PC-9 (cell line): Measurements from ENCODE around the gene TMEM208. TPM values are rescaled to one million over a fixed set of nuclear protein-coding genes. Genes with fewer than 3 reads are reported as not detected.

ENCODE experiments used
- BruUV-seq: library from RNA; stranded (reverse); fragments of 400-500 nt; replicated peaks from 2 replicates; lab custom pipeline; 2021; lab: Mats Ljungman, UMichigan
- CTCF ChIA-PET: fragments of 300-600 bp; sonication (Branson Sonifier 250); formaldehyde crosslinking; loops from one replicate; lab custom pipeline; 2022; ENCODE audit warnings: antibody characterized with exemption; lab: Charles Lee
- POLR2A ChIA-PET: fragments of 300-600 bp; sonication (Branson Sonifier 250); formaldehyde crosslinking; loops from one replicate; lab custom pipeline; 2022; ENCODE audit warnings: antibody characterized with exemption; ENCODE audit not compliant: unreplicated experiment; lab: Charles Lee
- DNase-seq, 2 experiments: peaks; one replicate each; pipeline versions ENCODE4 v3.0.0 to v3.0.0-alpha.2; 2015 to 2022; ENCODE audit warnings: mixed read lengths in 1 of 2
- H2AFZ ChIP-seq: fragments of 200-600 bp; sonication (generic); 2 replicates; pipeline ENCODE4 v1.8.1; 2017; ENCODE audit warnings: antibody characterized with exemption
- H3F3A ChIP-seq: fragments of 200-600 bp; sonication (generic); 2 replicates; pipeline ENCODE4 v1.8.1; 2017; ENCODE audit warnings: antibody characterized with exemption, mild to moderate bottlenecking, low read depth; ENCODE audit not compliant: insufficient read depth
- H3K27ac ChIP-seq: fragments of 200-600 bp; sonication (generic); 2 replicates; pipeline ENCODE4 v1.6.1; 2016; ENCODE audit warnings: mixed run types
- H3K27me3 ChIP-seq: fragments of 200-600 bp; sonication (generic); 2 replicates; pipeline ENCODE4 v1.6.1; 2016; ENCODE audit warnings: low read depth, mixed run types; ENCODE audit not compliant: insufficient read depth
- H3K36me3 ChIP-seq: fragments of 200-600 bp; sonication (generic); 2 replicates; pipeline ENCODE4 v1.6.1; 2016; ENCODE audit warnings: low read depth, mixed run types
- H3K4me1 ChIP-seq: fragments of 200-600 bp; sonication (generic); replicated peaks from 2 replicates; pipeline ENCODE4 v1.6.1; 2016; ENCODE audit warnings: mixed run types; ENCODE audit not compliant: insufficient read depth
- H3K4me2 ChIP-seq: fragments of 200-600 bp; sonication (generic); 2 replicates; pipeline ENCODE4 v1.6.1; 2017; ENCODE audit warnings: mixed run types
- H3K4me3 ChIP-seq: fragments of 200-600 bp; sonication (generic); 2 replicates; pipeline ENCODE4 v1.6.1; 2016; ENCODE audit warnings: mixed run types
- H3K79me2 ChIP-seq: fragments of 200-600 bp; sonication (generic); 2 replicates; pipeline ENCODE4 v1.6.1; 2017; ENCODE audit warnings: low read depth, mixed run types
- H3K9me2 ChIP-seq: fragments of 200-600 bp; sonication (generic); 2 replicates; pipeline ENCODE4 v1.8.1; 2017; ENCODE audit warnings: mild to moderate bottlenecking; ENCODE audit not compliant: insufficient read depth
- H3K9me3 ChIP-seq: fragments of 200-600 bp; sonication (generic); 2 replicates; pipeline ENCODE4 v1.8.1; 2016; ENCODE audit warnings: low read depth; ENCODE audit not compliant: insufficient read depth
- H4K20me1 ChIP-seq: fragments of 200-600 bp; sonication (generic); 2 replicates; pipeline ENCODE4 v1.8.1; 2017; ENCODE audit not compliant: insufficient read depth
- EZH2 ChIP-seq: fragments of 200-600 bp; sonication (generic); IDR thresholded peaks from 2 replicates; pipeline ENCODE4 v1.8.0; 2017; ENCODE audit warnings: antibody characterized with exemption, low read depth
- intact Hi-C: fragments of 100-400 bp; cut with micrococcal nuclease; formaldehyde crosslinking; loops from one replicate; pipeline ENCODE4 v1.10.0; 2022; ENCODE audit not compliant: unreplicated experiment
- total RNA-seq: library from RNA; stranded (reverse); gene quantifications from 2 replicates; pipeline ENCODE4 v1.2.3, GENCODE V29; 2021
- TF ChIP-seq, protein P1 (sequence below): fragments of 200-600 bp; sonication (generic); conservative IDR thresholded peaks from 2 replicates; pipeline ENCODE4 v1.6.1; 2017; ENCODE audit warnings: mixed run types, antibody characterized with exemption, mild to moderate bottlenecking, moderate library complexity

The TMEM208 gene
- total RNA-seq, 1 experiment from 2014 or later: 39.5 TPM

DNA sequence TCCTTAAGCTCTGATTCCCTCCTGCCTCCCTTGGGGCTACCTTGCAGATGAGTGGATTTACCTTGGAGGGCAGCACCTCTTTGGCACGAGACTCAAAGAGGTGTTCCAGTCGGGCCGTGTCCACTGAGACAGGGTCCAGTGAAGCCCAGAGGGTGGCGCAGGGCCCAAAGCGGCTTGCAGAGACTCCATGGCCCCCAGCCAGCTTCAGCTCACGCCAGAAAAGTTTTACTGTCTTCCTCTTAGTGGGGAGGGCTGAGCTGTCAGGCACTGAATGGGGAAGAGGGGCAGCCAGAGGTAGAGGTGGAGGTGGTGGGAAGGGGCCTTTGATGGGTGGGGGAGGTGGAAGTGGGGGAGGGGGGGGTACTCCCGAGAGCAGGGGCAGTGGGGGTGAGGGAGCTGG lies 6.7 kb downstream of the TMEM208 start:
- DNase-seq: no peak
- TF ChIP-seq EZH2: no peak
- TF ChIP-seq, protein P1, sequence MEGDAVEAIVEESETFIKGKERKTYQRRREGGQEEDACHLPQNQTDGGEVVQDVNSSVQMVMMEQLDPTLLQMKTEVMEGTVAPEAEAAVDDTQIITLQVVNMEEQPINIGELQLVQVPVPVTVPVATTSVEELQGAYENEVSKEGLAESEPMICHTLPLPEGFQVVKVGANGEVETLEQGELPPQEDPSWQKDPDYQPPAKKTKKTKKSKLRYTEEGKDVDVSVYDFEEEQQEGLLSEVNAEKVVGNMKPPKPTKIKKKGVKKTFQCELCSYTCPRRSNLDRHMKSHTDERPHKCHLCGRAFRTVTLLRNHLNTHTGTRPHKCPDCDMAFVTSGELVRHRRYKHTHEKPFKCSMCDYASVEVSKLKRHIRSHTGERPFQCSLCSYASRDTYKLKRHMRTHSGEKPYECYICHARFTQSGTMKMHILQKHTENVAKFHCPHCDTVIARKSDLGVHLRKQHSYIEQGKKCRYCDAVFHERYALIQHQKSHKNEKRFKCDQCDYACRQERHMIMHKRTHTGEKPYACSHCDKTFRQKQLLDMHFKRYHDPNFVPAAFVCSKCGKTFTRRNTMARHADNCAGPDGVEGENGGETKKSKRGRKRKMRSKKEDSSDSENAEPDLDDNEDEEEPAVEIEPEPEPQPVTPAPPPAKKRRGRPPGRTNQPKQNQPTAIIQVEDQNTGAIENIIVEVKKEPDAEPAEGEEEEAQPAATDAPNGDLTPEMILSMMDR: no peak
- Histone ChIP-seq H3K9me3 (no peaks in the 10 kb centered on the region), H3K27me3 (no peaks in the 10 kb centered on the region), H4K20me1 (no peaks in the 10 kb centered on the region), H3K4me2 (no peak overlapping the region), H3K27ac (no peak overlapping the region), H2AFZ (no peak overlapping the region), H3K36me3 (peaks cover 16% of the 10 kb centered on the region), H3K9me2 (no peaks in the 10 kb centered on the region), H3K4me1 (no peaks in the 10 kb centered on the region), H3F3A (peaks cover 34% of the 10 kb centered on the region), H3K4me3 (no peak overlapping the region), H3K79me2 (peaks cover 5% of the 10 kb centered on the region)
- CTCF ChIA-PET: interaction anchor here (0.5 kb wide), 1 partner anchor 869 kb away, joined by 6 read pairs; no protein-coding TSS in a partner anchor
- BruUV-seq: no TSS peak
- intact Hi-C loops: no loop called here
- POLR2A ChIA-PET: no interaction called here

DNA sequence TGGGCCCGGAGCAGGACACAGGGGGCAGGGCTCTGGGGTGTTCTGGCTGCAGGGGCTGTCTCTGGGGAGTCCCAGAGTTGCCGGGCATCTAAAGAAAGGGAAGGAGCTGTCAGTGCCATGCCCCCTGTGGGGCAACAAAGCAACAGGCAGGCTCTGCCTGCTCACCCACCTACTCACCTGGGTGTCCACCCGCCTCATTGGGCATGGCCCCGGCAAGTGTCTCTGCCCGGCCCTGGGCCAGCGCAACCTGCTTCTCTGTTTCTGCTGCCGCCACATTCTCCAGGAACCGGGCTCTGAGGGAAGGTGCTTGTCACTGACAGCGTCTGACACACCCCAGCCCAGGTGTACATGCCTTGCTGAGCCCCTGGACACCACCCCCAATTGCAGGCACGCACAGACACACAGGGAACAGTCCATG lies 7.3 kb downstream of the TMEM208 start:
- DNase-seq: no peak
- H3F3A ChIP-seq: peaks cover 37% of the 10 kb centered on the region
- peaks cover 16% of the 10 kb centered on the region for H3K36me3 ChIP-seq
- H3K4me3 ChIP-seq: no peak overlapping the region
- POLR2A ChIA-PET: no interaction called here
- no peak overlapping the region for H3K27ac ChIP-seq
- CTCF ChIA-PET: interaction anchor here (0.7 kb wide), 1 partner anchor 119 kb away, joined by 6 read pairs; no protein-coding TSS in a partner anchor
- no peaks in the 10 kb centered on the region for H3K9me3 ChIP-seq
- BruUV-seq: no TSS peak
- no peak overlapping the region for H3K4me2 ChIP-seq
- no peaks in the 10 kb centered on the region for H3K27me3 ChIP-seq
- peaks cover 11% of the 10 kb centered on the region for H3K79me2 ChIP-seq
- H4K20me1 ChIP-seq: no peaks in the 10 kb centered on the region
- TF ChIP-seq, protein P1: no peak
- TF ChIP-seq EZH2: no peak
- H3K9me2 ChIP-seq: no peaks in the 10 kb centered on the region
- intact Hi-C loops: no loop called here
- H2AFZ ChIP-seq: no peak overlapping the region
- H3K4me1 ChIP-seq: no peaks in the 10 kb centered on the region

DNA sequence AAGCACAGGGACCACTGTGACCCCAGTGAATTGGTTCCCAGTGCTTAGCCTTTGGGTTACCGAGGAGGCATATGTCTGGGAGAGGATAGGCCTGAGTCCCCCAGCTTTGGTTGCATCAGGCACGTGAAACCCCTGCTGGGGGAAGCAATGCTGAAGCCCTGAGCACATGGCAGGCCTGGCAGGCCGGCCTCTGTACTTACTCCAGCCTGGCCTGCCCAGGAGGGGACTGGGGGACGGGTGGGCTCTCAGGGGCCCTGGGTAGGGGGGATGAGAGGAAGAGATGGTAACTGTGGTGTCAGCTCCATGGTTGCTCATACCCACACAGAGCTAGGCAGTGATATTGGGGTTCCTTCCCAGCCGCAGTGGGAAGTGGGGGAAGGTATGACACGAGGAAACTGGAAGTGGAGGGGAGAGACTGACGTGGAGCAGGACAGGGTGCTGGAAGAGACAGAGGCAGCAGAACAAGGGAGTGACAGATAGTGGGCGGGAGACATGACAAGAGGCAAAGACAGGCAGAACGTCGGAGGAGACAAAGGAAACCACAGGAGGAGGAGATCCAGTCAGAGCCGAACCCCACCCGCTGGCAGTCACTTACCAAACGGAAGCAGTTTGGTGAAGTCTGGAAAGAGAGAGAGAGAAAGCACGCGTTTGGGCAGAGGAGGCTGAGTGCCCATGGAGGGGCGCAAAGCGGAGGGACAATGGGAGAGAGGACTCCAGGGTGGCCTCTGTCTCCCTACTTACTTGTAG lies 9.1 kb downstream of the TMEM208 start:
- Histone ChIP-seq H3K4me1 (peaks cover 17% of the 10 kb centered on the region), H2AFZ (no peak overlapping the region), H3K4me3 (no peak overlapping the region), H3K79me2 (peaks cover 25% of the 10 kb centered on the region), H3K4me2 (no peak overlapping the region), H3K36me3 (peaks cover 14% of the 10 kb centered on the region), H4K20me1 (no peaks in the 10 kb centered on the region), H3K9me2 (no peaks in the 10 kb centered on the region), H3K27me3 (no peaks in the 10 kb centered on the region), H3K9me3 (no peaks in the 10 kb centered on the region), H3F3A (peaks cover 52% of the 10 kb centered on the region), H3K27ac (no peak overlapping the region)
- POLR2A ChIA-PET: interaction anchor here (1.1 kb wide), 1 partner anchor 9 kb away, joined by 5 read pairs; the partner anchor contains the start of gene TMEM208
- CTCF ChIA-PET: no interaction called here
- DNase-seq: no peak
- TF ChIP-seq, protein P1: no peak
- no TSS peak for BruUV-seq
- intact Hi-C loops: no loop called here
